Bone marrow (tissue), 2 donors: ENCODE data around the gene CACNG4.
A peak's percentile ranks its signal among the peaks of the same experiment; 100 is the strongest.

Experiments used
- DNase-seq, 2 donors: peaks; one replicate each; lab custom pipeline; 2025; lab: John Stamatoyannopoulos, UW

Gene CACNG4

GRCh38 chr17:67066717-67067116 is 102.2 kb downstream of the CACNG4 start:
- no peak for DNase-seq

- no peak for DNase-seq
Measured at GRCh38 chr17:67067571-67068482, 103.3 kb downstream of the CACNG4 start.

- DNase-seq, result no peak
Measured at GRCh38 chr17:67068999-67069398, 104.5 kb downstream of the CACNG4 start.

GRCh38 chr17:67069603-67070136 is 105.2 kb downstream of the CACNG4 start:
- no peak for DNase-seq

- no peak for DNase-seq
Measured at GRCh38 chr17:67071595-67071994, 107.1 kb downstream of the CACNG4 start.

- DNase-seq, result no peak
Measured at GRCh38 chr17:67072885-67073284, 108.4 kb downstream of the CACNG4 start.

GRCh38 chr17:67074781-67075180 is 110.3 kb downstream of the CACNG4 start:
- no peak for DNase-seq

GRCh38 chr17:67076290-67076689 is 111.8 kb downstream of the CACNG4 start:
- DNase-seq, result no peak

- no peak for DNase-seq
Measured at GRCh38 chr17:67078292-67078691, 113.8 kb downstream of the CACNG4 start.

- no peak for DNase-seq
Measured at GRCh38 chr17:67079491-67079890, 115.0 kb downstream of the CACNG4 start.

GRCh38 chr17:67080804-67081203 is 116.3 kb downstream of the CACNG4 start:
- DNase-seq, result no peak

GRCh38 chr17:67082107-67082506 is 117.6 kb downstream of the CACNG4 start:
- DNase-seq, result peak in 1 of 2 donors; percentile 24
